ENCODE results near the gene UTP11.

- TF ChIP-seq POLR2A (IDR thresholded peaks at IDR 0.05; ENCODE audit: low read length): no peak
- no peak for TF ChIP-seq GATA1 (IDR thresholded peaks at IDR 0.05; ENCODE audit: low read depth, low read length)
Measured at GRCh38 chr1:37983546-37983945, 29.0 kb upstream of the UTP11 start.

Data from erythroblast (primary cell).